ENCODE data around the gene SLC9A7. TPM values are rescaled to one million over a fixed set of nuclear protein-coding genes. Genes with fewer than 3 reads are reported as not detected.

The SLC9A7 gene
- total and polyA plus RNA-seq, 2 of the 13 experiments (the other 11 are each of a cell fraction or from before 2014, with no cell fraction given), result 5.8 to 7.2 TPM

GRCh38 chrX:46693149-46693548 lies 65.8 kb downstream of the SLC9A7 start (continued):
- TF ChIP-seq THAP8 (CRISPR knock-in tag; IDR thresholded peaks at IDR 0.05; ENCODE audit: borderline replicate concordance) (no peak), ZFP36L2 (CRISPR knock-in tag; IDR thresholded peaks at IDR 0.05) (no peak), KLF6 (CRISPR knock-in tag; IDR thresholded peaks at IDR 0.05) (no peak), ZBTB14 (CRISPR knock-in tag; IDR thresholded peaks at IDR 0.05) (no peak), RBAK (CRISPR knock-in tag; IDR thresholded peaks at IDR 0.05) (no peak), PRPF4 (IDR thresholded peaks at IDR 0.05; ENCODE audit: low read depth, low read length, poor library complexity, severe bottlenecking) (no peak), ZSCAN25 (CRISPR knock-in tag; IDR thresholded peaks at IDR 0.05) (no peak), ZNF280B (CRISPR knock-in tag; IDR thresholded peaks at IDR 0.05; ENCODE audit: borderline replicate concordance) (no peak), GLMP (CRISPR knock-in tag; IDR thresholded peaks at IDR 0.05; ENCODE audit: borderline replicate concordance) (no peak), CEBPB (IDR thresholded peaks at IDR 0.05; ENCODE audit: borderline replicate concordance, low read depth, low read length) (no peak), RELA (CRISPR knock-in tag; IDR thresholded peaks at IDR 0.05) (no peak)

Data from HepG2 (cell line).